NCI-H226 (cell line): Measurements from ENCODE around the gene LMAN2L.

Experiments
- DNase-seq: peaks from one replicate; pipeline ENCODE4 v3.0.0-alpha.2; 2015

Gene LMAN2L

DNA sequence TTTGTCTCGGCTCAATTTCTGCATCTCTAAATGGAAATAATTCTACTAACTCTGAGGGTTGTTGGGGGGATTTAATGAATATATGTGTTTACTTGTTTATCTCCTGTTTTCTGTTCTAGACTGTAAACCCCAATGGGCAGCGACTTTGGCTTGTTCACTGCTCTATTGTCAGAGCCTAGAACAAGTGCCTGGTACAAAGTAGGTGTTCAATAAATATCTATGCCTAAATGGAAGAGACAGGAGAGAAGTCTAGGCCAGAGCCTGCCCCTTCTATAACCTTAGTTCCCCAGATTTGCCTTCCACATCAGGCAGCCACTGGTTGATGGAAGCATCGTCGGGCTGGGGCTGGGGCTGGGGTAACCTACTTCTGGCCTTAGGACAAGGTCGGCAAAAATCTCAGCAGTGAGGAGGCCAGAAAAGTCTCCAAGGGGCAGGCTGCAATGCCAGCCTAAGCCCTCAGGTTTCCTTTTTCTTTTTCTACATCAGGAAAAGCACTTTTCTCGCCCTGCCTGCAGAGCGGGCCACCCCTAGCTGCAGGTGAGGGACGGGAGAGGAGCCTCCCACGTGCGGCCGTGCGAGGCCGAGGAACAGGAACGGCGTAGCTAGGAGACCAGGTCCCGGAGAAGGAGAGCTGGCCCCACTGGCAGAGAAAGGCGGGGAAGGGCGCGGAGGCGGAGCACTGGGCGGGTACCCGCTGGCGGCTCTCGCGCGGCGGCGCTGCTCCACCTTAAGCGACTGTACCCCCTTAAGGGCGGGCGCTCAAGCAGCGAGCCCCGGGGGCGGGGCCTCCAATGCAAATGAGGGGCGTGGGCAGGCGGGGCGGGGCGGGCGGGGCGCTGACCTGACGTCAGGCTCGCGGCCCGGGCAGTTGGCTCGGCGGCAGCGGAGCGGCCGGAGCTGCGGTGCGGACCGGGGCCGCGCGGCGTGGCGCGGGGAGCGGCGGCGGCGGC is 20.4 kb upstream of the LMAN2L start, which contains the start of gene CNNM4:
CNNM4 (plus strand) TSS at position 867 of the 950 bp plus-strand sequence. CDS start 98 bp downstream, outside the sequence.
- DNase-seq, result peak; percentile 86

- no peak for DNase-seq
Measured at GRCh38 chr2:96759548-96759947, 19.7 kb upstream of the LMAN2L start.

GRCh38 chr2:96758987-96759386 is 19.1 kb upstream of the LMAN2L start:
- DNase-seq, result no peak

DNA sequence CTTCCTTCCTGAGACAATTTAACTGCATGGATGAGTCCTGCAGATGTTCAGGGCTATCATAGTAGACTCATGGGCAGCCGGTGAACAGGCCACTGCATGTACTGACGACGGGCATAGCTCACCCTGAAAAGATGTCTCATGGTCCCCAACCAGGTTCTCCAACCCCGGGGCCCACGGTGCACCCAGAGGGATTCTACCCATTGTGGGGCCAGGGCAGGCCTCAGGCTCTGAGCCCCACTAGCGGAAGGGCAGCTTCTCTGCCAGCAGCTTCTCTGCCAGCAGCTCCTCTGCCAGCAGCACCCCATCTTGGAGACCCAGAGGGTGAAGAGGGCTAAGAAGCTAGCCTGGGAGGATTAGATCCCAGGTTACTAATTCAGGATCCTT is 17.6 kb upstream of the LMAN2L start:
- DNase-seq, result no peak

- DNase-seq, result no peak
Measured at GRCh38 chr2:96756788-96757476, 17.1 kb upstream of the LMAN2L start.

DNA sequence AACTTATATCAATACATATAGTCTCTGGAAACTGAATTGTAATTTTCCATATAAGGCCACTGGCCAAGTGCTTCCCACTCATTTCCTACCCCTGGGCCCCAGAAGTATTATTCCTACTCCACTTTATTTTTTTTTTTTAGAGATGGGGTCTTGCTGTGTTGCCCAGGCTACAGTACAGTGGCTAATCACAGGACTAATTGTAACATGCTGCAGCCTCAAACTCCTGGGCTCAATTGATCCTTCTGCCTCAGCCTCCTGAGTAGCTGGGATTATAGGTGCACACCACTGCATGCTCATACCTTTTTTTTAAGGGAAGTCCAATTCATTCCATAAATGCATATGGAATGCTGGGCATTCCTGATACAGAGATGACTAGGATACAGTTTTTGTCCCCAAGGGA is 14.5 kb upstream of the LMAN2L start:
- DNase-seq, result no peak

GRCh38 chr2:96753661-96754282 is 13.9 kb upstream of the LMAN2L start:
- no peak for DNase-seq

- DNase-seq, result no peak
Measured at GRCh38 chr2:96751800-96752199, 11.9 kb upstream of the LMAN2L start.

DNA sequence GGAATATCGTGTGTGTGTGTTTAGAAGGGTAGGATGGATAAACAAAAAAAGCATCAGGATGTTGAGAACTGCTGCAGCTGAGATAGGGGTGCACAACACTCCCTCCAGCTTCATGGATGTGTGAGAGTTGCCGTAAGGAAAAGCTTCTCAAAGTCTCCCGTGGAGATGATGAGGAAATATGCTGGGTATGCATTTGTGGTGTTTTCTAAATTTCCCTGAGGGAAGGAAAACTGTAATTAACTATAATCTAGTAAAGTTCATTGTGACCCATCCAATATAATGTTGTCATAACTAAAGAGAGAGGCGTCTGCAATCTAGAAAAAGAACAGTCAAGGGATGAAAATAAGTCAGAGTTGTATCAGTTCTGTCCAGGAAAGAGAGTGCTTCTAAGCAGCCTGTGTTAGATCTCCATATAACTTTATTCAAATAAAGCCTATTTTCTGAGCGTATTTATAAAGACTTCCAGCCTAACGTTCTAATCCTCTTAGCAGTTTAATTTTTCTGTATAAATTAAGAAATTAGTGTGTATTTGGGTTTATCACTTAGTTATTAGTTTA is 7.3 kb upstream of the LMAN2L start:
- no peak for DNase-seq

DNA sequence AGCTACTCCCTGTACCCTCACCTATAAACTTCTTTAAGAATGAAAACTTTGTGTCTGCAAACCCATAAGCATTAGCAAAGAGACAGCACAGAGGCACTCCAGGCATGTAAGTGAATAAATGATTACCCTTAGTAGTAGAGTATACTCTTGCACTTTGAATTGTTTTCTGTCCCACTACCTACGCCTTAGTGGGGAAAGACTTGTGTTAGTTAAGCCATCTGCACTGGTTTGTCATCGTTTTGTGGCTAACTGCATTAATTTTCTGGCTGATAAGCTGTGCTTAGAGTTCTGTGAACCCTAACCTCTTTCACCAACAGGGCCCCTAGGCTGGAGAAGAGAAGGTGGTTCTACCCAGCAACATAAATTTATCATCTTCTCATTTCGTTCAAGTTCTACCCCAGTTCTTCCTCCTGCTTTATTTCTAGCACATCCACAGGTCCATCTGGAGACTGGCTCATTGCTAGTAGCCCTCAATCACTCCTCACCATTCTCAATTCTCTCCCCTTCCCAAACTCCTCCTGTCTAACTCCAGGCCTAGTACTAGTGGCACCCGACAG is 710 bp downstream of the LMAN2L start:
- no peak for DNase-seq

DNA sequence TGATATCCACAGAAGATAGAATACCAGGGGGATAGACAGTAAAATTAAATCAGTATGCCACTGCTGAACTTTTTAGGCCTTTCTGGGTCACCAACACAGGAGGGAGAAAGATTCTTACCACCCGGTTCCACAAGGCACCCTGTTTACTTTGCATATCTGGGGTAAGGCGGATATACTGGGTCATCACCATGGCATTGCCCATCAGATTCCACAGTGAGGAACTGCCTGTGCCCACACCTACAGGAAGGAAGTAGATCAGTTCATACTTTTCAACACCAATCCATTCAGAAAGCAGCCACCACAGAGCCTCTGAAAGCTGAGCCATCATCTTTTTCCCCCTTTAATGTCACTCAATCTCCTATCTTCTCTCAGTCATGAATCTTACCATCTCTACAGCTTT is 2.0 kb downstream of the LMAN2L start:
- no peak for DNase-seq

DNA sequence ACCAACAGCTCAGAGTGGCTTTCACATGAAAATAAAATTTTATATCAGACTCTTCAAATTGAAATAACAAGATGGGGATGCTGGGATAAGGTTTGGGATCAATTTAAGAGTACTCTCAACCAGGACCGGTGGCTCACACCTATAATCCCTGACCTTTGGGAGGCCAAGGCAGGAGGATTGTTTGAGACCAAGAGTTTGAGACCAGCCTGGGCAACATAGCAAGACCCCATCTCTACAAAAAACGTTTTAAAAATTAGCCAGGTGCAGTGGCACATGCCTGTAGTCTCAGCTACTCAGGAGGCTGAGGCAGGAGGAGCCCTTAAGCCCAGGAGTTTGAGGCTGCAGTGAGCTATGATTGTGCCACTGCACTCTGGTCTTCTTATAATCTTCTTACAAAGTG is 2.6 kb downstream of the LMAN2L start:
- no peak for DNase-seq

- no peak for DNase-seq
Measured at GRCh38 chr2:96734880-96735583, 4.8 kb downstream of the LMAN2L start.

- DNase-seq, result no peak
Measured at GRCh38 chr2:96733931-96734330, 5.9 kb downstream of the LMAN2L start.

- DNase-seq, result no peak
Measured at GRCh38 chr2:96730212-96730611, 9.7 kb downstream of the LMAN2L start.

- no peak for DNase-seq
Measured at GRCh38 chr2:96729748-96730147, 10.1 kb downstream of the LMAN2L start.

- DNase-seq, result no peak
Measured at GRCh38 chr2:96727431-96727830, 12.4 kb downstream of the LMAN2L start.

DNA sequence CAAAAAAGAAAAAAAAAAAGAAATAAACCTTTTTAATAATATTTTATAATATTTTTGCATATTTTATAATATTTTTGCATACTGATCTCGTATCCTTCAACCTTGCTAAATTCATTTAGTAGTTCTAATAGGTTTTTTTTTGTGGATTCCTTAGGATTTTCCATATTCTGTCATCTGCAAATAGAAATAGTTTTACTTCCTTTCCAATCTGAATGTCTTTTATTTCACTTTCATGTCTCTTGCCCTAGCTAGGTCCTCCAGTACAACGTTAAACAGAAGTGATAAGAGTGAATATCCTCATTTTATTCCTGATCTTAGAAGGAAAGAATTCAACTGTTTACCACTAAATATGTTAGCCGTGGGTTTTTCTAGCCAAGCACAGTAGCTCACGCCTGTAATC is 13.7 kb downstream of the LMAN2L start:
- no peak for DNase-seq

DNA sequence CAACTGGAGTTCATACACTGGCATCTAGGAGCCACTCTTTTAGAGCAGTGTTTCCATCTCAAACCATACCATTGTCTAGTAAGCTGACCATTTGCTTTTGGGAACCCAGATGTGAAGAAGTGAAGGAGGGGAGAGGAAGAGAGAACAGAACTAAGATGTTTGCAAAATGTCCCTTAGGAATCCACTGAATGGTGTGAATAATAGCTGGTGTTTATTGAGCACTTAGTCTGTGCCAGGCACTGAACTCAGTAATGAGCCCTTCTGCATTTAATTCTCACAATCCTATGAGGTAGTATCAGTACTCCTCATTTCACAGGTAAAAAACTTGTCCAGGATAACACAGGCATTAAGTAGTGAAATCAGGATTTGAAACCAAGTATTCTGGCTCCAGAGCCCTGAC is 23.5 kb downstream of the LMAN2L start:
- no peak for DNase-seq

DNA sequence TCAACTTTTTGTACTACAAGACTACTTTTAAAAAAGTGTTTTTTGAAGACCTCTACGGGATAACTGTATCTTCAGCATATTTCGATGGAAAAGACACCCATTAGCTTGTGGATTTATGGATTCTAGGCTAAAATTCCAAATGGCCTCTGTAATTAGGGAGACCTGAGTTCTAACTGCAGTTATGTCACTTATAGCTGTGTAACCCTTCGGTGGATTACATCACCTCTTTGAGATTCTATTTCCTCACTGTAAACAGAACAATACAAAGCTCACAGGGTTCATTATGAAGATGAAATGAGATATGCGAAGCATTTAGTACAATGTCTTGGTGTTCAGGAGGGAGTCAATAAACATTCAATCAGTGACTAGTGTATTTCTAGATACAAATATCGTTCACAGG is 24.2 kb downstream of the LMAN2L start:
- no peak for DNase-seq

DNA sequence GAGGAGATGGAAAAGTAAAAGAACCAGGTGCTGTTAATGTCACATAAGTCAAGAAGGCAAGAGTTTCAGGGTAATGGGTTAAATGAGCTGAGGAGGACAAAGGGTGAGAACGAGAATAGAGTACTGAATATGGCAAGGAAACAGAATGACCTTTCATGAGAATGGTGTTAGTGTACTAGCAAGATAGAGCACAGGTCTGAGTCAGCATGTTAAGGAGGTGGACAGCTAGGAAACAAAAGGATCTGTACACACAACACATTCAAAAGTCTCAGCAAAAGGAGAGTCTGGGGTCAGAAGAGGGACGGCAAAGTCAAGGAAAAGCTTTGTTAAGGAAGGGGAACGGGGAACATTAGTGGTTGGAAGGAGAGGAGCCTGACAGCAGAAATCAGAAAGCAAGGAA is 28.9 kb downstream of the LMAN2L start:
- no peak for DNase-seq

DNA sequence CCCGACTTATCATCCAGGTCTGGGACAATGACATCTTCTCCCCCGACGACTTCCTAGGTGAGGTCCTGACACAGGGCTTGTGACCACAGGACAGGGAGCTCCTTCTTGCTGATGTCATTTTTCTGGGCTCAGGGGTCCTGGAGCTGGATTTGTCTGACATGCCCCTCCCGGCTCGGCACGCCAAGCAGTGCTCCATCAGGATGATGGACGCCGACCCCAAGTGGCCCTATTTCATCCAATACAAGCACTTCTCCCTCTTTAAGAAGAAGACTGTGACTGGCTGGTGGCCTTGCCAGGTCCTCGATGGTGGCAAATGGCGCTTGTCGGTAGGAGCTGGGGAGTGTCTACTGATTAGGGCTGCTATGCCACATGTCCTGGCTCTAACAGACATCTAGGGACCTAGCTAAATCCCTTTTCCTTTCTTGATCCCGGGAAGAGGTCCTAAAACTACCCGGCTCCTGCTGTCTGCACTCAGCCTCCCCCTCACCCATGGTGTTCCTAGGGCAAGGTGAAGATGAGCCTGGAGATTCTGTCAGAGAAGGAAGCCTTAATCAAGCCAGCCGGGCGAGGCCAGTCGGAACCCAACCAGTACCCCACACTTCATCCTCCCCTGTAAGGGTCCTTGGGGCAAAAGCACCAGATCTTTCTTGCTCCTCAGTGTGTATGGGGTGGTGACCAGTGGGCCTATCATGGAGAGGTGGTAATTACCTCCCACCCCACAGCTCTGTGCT is 36.7 kb downstream of the LMAN2L start:
- no peak for DNase-seq
